Left ventricle myocardium inferior (tissue), 1 donor: Measurements from ENCODE around the gene RAF1. TPM values are rescaled to one million over a fixed set of nuclear protein-coding genes. Genes with fewer than 3 reads are reported as not detected.

Source experiments
- DNase-seq: peaks from one replicate; pipeline ENCODE4 v3.0.0-alpha.2; 2020
- H3K27ac ChIP-seq: fragments of 200-600 bp; replicated peaks from 2 replicates; pipeline ENCODE4 v1.8.0; 2021
- H3K27me3 ChIP-seq: fragments of 200-600 bp; 2 replicates; pipeline ENCODE4 v1.8.0; 2021; ENCODE audit warnings: low read depth
- H3K36me3 ChIP-seq: fragments of 200-600 bp; 2 replicates; pipeline ENCODE4 v1.8.0; 2021
- H3K4me1 ChIP-seq: fragments of 200-600 bp; 2 replicates; pipeline ENCODE4 v1.8.0; 2021
- H3K4me3 ChIP-seq: fragments of 200-600 bp; 2 replicates; pipeline ENCODE4 v1.8.0; 2021; ENCODE audit warnings: mild to moderate bottlenecking, moderate library complexity
- H3K9me3 ChIP-seq: fragments of 200-600 bp; replicated peaks from 2 replicates; pipeline ENCODE4 v1.8.0; 2021
- intact Hi-C: fragments of 100-400 bp; cut with micrococcal nuclease; formaldehyde crosslinking; loops from one replicate; pipeline ENCODE4 v1.11.0; 2022
- total RNA-seq: library from RNA; stranded (reverse); fragmentation: NEBNext Ultra II Directional; extraction: Animal tissue kit (Norgen Biotek cat#: 25700); gene quantifications from one replicate; pipeline ENCODE4 v1.2.1, GENCODE V29; 2021
- TF ChIP-seq, protein P1 (sequence below): fragments of 200-600 bp; IDR thresholded peaks from 2 replicates; pipeline ENCODE4 v1.8.0; 2021; ENCODE audit warnings: antibody characterized with exemption, mild to moderate bottlenecking, borderline replicate concordance
- donor health status: DM: no; HTN: yes; CAD: no; lungs with severe emphysema.

RAF1 gene
- total RNA-seq, 1 donor from 2014 or later = 137 TPM

DNA sequence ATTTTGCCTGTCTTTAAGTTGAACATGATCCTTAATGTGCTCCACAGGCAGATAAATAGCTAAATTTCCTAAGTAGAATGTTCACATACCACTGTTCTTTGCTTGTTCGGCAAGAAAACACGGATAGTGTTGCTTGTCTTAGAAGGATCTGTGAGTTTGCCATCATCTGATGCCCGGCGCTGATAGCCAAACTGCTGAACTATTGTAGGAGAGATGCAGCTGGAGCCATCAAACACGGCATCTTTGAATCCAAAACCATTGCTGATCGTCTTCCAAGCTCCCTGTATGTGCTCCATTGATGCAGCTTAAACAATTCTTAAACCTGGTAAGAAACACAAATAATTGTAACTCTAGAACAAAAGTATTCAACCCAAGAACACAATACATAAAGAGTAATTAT lies 45.5 kb downstream of the RAF1 start:
- Histone ChIP-seq H3K4me1 (peaks cover 58% of the 10 kb centered on the region), H3K9me3 (no peaks in the 10 kb centered on the region), H3K36me3 (peaks cover 37% of the 10 kb centered on the region), H3K27ac (no peak overlapping the region), H3K27me3 (no peaks in the 10 kb centered on the region), H3K4me3 (no peak overlapping the region)
- no peak for DNase-seq
- intact Hi-C loops = no loop called here
- TF ChIP-seq, protein P1, sequence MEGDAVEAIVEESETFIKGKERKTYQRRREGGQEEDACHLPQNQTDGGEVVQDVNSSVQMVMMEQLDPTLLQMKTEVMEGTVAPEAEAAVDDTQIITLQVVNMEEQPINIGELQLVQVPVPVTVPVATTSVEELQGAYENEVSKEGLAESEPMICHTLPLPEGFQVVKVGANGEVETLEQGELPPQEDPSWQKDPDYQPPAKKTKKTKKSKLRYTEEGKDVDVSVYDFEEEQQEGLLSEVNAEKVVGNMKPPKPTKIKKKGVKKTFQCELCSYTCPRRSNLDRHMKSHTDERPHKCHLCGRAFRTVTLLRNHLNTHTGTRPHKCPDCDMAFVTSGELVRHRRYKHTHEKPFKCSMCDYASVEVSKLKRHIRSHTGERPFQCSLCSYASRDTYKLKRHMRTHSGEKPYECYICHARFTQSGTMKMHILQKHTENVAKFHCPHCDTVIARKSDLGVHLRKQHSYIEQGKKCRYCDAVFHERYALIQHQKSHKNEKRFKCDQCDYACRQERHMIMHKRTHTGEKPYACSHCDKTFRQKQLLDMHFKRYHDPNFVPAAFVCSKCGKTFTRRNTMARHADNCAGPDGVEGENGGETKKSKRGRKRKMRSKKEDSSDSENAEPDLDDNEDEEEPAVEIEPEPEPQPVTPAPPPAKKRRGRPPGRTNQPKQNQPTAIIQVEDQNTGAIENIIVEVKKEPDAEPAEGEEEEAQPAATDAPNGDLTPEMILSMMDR = no peak

DNA sequence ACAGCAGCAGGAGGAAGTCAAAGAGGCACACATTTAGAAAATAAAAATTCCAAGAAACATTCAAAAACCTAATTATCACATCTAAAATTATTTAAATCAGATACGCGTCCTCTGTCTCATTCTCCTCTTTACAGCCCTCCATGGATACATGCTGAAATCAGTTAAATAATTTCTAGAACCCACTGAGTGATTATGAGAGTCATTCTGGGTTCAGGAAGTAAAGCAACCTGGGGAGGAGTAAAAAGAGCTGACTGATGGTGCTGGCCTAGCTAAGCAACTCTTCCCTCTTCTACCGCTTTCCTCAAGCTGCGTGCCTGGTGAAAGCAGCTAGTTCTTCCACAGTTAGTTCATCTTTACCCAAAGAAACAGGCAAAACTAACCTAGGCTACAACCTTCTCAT lies 48.7 kb downstream of the RAF1 start:
- Histone ChIP-seq H3K36me3 (peaks cover 54% of the 10 kb centered on the region), H3K27ac (no peak overlapping the region)

DNA sequence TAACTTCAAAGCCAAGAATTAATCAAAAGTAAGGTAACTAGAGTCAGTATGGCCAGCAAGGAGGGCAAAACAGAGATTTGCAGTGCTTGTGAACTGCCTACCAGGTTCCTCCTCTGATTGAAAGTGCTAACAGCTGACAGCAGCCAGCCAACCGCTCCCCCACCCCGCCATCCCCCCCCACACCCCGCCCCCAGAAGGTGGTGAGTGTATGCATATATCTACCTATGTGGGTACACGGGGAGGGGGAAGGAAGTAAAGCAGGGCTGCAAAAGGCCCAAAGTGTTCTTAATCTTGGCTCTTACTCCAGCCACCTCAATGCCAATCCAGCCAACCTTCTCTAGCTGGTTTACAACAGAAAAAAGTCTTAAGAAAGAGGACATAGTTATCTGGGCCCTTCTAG lies 50.7 kb downstream of the RAF1 start:
- H3K27me3 ChIP-seq = no peaks in the 10 kb centered on the region
- TF ChIP-seq, protein P1 = no peak
- no peak for DNase-seq
- intact Hi-C loops = no loop called here
- peaks cover 45% of the 10 kb centered on the region for H3K4me1 ChIP-seq
- H3K4me3 ChIP-seq = no peak overlapping the region
- H3K27ac ChIP-seq = no peak overlapping the region
- no peaks in the 10 kb centered on the region for H3K9me3 ChIP-seq
- H3K36me3 ChIP-seq = peaks cover 67% of the 10 kb centered on the region

More for the DNA sequence above, 48.7 kb downstream of the RAF1 start:
- TF ChIP-seq, protein P1 = no peak
- H3K27me3 ChIP-seq = no peaks in the 10 kb centered on the region
- intact Hi-C loops = no loop called here
- H3K4me1 ChIP-seq = peaks cover 45% of the 10 kb centered on the region
- H3K9me3 ChIP-seq = no peaks in the 10 kb centered on the region
- DNase-seq = no peak
- no peak overlapping the region for H3K4me3 ChIP-seq

DNA sequence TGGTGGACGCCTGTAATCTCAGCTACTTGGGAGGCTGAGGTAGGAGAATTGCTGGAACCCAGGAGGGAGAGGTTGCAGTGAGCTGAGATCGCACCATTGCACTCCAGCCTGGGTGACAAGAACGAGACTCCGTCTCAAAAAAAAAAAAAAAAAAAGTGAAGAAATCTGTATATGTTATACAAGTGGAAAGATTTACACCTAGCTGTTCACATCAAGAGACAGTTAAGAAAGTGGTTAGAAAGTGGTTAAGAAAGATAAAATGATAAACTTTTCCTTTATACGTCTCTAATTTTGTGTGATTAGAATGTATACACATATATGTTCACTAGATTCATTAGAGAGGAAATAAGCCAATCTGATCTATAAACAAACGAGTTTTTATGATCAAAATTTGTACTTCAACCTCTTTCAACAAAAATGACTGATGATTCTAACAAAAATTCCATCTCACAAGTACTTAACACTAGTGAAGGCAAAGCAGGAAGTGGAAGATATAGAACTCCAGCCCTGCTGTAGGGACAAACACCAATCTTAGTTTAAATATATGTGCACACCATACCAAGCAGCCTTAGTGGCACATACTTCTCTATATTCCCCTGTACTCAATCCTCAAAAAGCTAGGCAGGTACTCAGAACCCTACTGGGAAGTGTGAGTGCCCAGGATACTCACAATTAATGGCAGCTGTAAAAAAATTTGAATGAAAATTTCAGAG lies 51.2 kb downstream of the RAF1 start:
- DNase-seq = no peak
- no peak overlapping the region for H3K27ac ChIP-seq
- no peaks in the 10 kb centered on the region for H3K27me3 ChIP-seq
- intact Hi-C loops = no loop called here
- no peak overlapping the region for H3K4me3 ChIP-seq
- peaks cover 65% of the 10 kb centered on the region for H3K36me3 ChIP-seq
- TF ChIP-seq, protein P1 = no peak
- no peaks in the 10 kb centered on the region for H3K9me3 ChIP-seq
- peaks cover 45% of the 10 kb centered on the region for H3K4me1 ChIP-seq

DNA sequence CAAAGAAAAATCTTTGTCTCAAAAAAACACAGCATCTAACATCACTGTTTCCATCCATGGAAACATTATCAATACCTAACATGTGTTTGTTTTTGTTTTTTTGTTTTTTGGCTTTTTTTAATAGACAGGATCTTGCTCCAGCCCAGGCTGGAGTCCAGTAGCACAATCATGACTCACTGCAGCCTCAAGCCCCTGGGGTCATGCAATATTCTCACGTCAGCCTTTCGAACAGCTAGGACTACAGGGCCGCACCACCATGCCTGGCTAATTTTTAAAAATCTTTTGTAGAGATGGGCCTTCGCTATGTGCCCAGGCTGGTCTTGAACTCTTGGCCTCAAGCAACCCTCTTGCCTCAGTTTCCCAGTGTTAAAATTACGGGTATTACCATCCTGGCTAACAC lies 52.8 kb downstream of the RAF1 start:
- no peak overlapping the region for H3K27ac ChIP-seq
- no peak for DNase-seq
- H3K4me1 ChIP-seq = peaks cover 44% of the 10 kb centered on the region
- H3K27me3 ChIP-seq = no peaks in the 10 kb centered on the region
- H3K9me3 ChIP-seq = no peaks in the 10 kb centered on the region
- H3K36me3 ChIP-seq = peaks cover 65% of the 10 kb centered on the region
- H3K4me3 ChIP-seq = no peak overlapping the region
- TF ChIP-seq, protein P1 = no peak
- intact Hi-C loops = no loop called here
